COR-L47 (cell line): ENCODE data around the gene RABEPK.
A peak's percentile ranks its signal among the peaks of the same experiment; 100 is the strongest.
"Not testable (repeated sequence)": the region's sequence is repeated elsewhere in the genome, so short reads cannot be mapped to it uniquely, and the experiment has no call there.

Experiments used
- DNase-seq: peaks from one replicate; lab custom pipeline; 2025; lab: John Stamatoyannopoulos, UW

Gene RABEPK

GRCh38 chr9:125194466-125194865, 5.9 kb upstream of the RABEPK start:
- not testable (repeated sequence) for DNase-seq

GRCh38 chr9:125195591-125195990, 4.8 kb upstream of the RABEPK start:
- not testable (repeated sequence) for DNase-seq

GRCh38 chr9:125202846-125203618, 2.7 kb downstream of the RABEPK start:
- no peak for DNase-seq

- no peak for DNase-seq
Observed at GRCh38 chr9:125204477-125204876, 4.1 kb downstream of the RABEPK start.

- no peak for DNase-seq
Observed at GRCh38 chr9:125214186-125214585, 13.8 kb downstream of the RABEPK start.

GRCh38 chr9:125218621-125219020, 18.3 kb downstream of the RABEPK start:
- no peak for DNase-seq

- not testable (repeated sequence) for DNase-seq
Observed at GRCh38 chr9:125224858-125225257, 24.5 kb downstream of the RABEPK start.

GRCh38 chr9:125227761-125228160, 27.4 kb downstream of the RABEPK start:
- DNase-seq = no peak

- no peak for DNase-seq
Observed at GRCh38 chr9:125233678-125234077, 33.3 kb downstream of the RABEPK start.

- DNase-seq = not testable (repeated sequence)
Observed at GRCh38 chr9:125234099-125234498, 33.8 kb downstream of the RABEPK start.

GRCh38 chr9:125235804-125236519, 35.6 kb downstream of the RABEPK start:
- DNase-seq = no peak

- not testable (repeated sequence) for DNase-seq
Observed at GRCh38 chr9:125236520-125237159, 36.3 kb downstream of the RABEPK start.

- no peak for DNase-seq
Observed at GRCh38 chr9:125238127-125238914, 38.0 kb downstream of the RABEPK start.

- no peak for DNase-seq
Observed at GRCh38 chr9:125238915-125239446, 38.6 kb downstream of the RABEPK start.

GRCh38 chr9:125239631-125240597, 39.6 kb downstream of the RABEPK start:
- DNase-seq = no peak

GRCh38 chr9:125240649-125240999, 40.3 kb downstream of the RABEPK start:
- peak; percentile 5 for DNase-seq

GRCh38 chr9:125241000-125241862, 40.9 kb downstream of the RABEPK start, which contains the start of gene HSPA5:
HSPA5 (minus strand) TSS chr9:125241343; CDS start chr9:125241126, 217 bp downstream.
- peak; percentile 100 for DNase-seq

- DNase-seq = no peak
Observed at GRCh38 chr9:125241863-125242739, 41.8 kb downstream of the RABEPK start.
